ENCODE results near the gene SPATA46.
A peak's percentile ranks its signal among the peaks of the same experiment; 100 is the strongest.
"Not testable (repeated sequence)": the region's sequence is repeated elsewhere in the genome, so short reads cannot be mapped to it uniquely, and the experiment has no call there.

Gene SPATA46, protein sequence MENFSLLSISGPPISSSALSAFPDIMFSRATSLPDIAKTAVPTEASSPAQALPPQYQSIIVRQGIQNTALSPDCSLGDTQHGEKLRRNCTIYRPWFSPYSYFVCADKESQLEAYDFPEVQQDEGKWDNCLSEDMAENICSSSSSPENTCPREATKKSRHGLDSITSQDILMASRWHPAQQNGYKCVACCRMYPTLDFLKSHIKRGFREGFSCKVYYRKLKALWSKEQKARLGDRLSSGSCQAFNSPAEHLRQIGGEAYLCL

DNA sequence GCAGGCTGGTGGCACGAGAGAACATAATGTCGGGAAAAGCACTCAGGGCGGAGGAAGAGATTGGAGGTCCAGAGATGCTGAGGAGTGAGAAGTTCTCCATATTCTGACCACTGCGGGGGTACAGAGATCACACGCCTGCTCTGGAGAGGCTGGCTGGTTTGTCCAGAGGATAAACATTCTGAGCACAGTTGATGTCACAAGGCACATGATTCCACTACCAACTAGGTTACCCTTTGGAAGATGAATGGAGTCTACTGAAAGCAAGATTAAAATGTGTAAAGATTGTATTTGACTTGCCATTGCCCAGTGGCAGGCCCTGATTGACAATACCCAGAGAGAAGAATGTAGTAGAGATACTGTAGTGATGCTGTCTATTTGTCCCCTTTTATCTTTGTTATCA, at the start of gene SPATA46:
SPATA46 (minus strand) TSS at position 164 of the 400 bp plus-strand sequence; CDS start at position 100, 64 bp downstream.
- no peak for DNase-seq

DNA sequence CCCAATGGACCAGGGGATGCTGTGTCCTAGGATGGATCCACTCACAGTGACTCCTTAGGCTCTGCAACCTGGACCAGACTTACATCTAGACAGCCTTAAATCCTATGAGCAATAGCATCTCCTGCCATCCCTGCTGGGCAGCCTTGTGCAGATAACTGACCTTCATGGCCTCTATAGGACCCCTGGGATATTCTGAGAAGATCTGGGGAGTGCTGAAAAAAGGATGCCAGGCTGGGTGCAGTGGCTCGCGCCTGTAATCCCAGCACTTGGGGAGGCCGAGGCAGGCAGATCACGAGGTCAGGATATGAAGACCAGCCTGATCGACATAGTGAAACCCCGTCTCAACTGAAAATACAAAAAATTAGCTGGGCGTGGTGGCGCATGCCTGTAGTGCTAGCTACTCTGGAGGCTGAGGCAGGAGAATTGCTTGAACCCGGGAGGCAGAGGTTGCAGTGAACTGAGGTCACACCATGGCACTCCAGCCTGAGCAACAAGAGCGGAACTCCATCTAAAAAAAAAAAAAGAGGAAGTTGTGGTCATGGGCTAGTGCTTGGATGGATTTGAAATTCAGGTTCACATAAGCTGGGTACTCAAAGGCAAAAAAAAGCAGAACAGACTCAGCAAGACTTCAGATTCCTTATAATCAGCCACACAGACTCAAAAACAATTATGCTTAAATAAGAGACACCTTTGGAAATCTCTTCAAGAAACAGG, 46.2 kb upstream of the SPATA46 start:
- DNase-seq: no peak

DNA sequence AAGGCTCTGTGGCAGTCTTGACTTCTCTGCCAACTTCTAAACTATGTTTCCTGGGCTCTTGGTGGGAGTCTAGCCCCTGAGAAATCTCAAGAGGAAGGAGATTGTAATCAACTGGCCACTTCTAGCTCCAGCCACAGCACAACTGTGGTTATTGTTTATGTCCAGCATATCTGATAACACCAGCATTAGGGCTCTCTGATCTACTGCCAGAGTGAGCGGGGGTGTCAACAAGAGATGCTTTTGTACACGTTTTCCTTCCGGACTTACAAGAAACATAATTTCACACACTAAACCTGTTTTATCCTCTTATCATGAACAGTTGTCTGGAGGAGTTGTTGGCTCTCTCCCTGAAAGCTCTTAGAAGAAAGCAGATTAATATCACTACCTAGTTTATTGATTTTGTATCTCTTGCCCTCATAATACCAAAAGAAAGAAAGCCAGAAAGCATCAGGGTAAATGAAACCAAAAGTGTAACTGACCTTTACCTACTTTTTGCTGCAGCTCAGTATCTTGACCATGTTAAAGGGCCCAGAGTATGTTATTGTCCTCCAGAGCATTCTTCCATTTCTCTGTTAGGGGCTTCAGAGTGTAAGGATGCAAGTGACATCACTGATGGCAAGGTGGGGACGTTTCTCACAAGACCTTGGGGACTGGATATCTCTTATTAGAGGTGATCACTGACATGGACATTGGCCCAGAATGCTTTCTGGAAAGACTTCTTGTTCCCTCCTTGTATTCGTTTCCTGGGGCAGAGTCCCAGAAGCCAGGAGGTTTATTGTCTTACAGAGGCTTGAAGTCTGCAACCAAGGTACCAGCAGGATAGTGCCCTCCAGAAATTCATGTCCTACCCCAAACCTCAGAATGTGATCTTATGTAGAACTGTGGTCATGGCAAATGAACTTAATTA, 44.9 kb upstream of the SPATA46 start:
- DNase-seq: no peak

DNA sequence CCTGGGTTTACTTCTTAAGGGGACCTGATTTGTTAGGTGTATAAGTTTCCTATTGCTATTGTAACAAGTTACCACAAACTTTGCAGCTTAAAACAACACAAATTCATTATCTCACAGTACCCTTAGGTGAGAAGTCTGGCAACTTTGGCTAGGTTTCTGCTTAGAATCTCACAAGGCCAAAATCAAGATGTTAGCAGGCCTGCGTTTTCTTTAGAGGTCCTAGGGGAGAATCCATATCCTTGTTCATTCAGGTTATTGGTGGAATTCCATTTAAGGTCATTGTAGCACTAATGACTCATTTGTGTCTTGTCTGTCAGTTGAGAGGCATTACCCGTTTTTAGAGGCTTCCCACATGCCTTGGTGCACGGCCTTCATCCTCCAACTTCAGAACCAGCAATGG, 43.5 kb upstream of the SPATA46 start:
- DNase-seq: no peak

DNA sequence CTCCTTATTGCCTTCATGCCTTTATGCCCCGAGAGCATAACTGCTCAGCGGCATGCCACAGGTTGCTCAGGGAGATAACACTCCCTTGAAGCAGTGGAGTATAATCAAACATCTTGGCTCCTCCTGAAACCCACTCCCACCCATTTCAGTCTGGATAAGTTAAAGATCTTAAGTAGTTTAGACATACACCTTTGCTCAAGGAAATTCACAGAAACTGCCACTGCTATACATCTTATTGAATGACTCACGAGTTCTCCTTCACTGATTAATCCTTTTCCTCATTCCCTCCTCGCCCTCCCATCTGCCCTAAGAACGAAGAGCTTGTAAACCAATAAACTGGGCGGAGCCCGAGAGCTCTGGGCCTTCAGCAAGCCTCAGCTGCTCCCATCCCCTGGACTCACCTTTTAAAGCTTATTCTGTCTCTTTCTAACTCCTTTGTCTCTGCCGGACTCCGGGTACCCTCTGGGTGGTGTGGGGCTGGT, 42.8 kb upstream of the SPATA46 start:
- not testable (repeated sequence) for DNase-seq

DNA sequence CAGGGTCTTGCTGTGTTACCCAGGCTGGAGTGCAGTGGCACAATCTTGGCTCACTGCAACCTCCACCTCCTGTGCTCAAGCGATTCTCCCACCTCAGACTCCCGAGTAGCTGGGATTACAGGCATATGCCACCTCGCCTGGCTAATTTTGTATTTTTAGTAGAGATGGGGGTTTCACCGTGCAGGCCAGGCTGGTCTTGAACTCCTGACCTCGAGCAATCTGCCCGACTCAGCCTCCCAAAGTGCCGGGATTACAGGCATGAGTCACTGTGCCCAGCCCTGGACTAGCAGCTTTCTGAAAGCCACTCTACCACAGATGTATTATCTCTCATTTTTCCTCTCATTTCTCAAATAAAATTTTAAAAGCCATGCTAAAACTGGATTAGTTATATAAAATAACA, 41.9 kb upstream of the SPATA46 start:
- not testable (repeated sequence) for DNase-seq

DNA sequence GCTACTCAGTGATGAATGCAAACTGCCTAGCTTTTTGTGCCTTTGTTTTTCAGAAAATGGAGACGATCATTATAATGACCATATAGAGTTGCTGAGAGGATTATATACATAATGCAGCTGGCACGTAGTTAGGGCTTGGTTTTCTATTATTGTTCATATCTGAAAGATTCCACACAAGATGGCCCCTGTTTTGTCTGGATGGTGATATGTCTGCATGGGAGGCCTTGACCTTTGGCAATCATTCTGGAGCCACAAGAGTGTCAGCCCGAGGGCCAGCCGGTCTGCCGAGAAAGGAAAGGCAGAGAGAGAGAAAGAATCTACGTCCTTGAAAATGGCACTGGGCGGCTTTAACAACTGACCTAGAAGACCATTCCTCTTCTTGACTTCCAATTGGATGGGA, 41.0 kb upstream of the SPATA46 start:
- no peak for DNase-seq

DNA sequence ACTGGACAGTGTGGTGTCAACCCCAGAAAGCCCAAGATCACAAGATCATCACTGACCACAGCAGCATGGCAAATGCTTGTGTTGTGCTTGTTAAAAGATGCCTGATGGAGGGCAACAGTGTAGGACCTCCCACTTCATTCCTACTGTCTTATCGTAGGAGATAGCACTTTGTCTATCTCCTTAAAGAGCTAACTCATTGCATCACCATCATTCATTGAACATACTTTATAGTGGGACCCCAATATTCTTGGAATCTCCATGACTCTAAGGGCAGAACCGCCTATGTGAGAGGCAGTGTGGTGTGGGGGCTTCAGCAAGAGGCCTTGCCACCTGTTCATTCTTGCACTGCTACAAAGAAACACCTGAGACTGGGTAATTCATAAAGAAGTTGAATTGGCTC, 40.3 kb upstream of the SPATA46 start:
- DNase-seq: no peak

DNA sequence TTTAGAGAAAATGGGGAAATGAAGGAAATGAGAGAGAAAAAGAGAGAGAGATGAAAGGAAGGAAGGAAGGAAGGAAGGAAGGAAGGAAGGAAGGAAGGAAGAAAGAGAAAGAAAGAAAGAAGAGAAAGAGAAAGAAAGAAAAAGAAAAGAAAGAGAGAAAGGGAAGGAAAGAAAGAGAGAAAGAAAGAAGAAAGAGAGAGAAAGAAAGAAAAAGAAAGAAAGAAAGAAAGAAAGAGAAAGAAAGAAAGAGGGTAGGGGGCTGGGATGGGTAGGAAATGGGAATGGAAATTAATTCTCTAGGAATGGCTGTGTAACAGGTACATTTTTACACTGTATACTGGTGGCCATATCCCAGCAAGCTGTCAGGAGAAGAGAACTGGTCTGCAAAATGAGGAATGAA, 39.6 kb upstream of the SPATA46 start:
- no peak for DNase-seq

DNA sequence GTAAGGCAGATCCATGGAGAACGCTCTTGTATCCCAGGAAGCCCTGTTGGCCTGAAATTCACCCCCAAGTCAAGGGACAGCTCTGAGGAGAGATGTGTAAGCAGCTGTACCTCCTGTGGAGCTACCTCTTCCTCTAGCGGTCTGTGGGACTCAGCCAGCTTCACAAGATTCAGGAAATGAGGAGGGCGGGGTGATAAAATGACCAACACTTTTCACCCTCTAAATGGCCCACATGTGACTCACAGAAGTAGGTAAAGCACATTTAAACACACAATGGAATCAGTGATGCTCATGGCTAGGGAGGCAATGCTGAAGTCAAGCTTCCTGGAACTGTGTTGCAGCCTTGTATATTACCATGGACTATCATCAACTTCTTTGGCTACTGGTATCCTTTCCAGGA, 35.3 kb upstream of the SPATA46 start, which contains the start of gene SH2D1B:
SH2D1B (minus strand) TSS at position 135 of the 400 bp plus-strand sequence; CDS start at position 15, 120 bp downstream.
- DNase-seq: no peak

DNA sequence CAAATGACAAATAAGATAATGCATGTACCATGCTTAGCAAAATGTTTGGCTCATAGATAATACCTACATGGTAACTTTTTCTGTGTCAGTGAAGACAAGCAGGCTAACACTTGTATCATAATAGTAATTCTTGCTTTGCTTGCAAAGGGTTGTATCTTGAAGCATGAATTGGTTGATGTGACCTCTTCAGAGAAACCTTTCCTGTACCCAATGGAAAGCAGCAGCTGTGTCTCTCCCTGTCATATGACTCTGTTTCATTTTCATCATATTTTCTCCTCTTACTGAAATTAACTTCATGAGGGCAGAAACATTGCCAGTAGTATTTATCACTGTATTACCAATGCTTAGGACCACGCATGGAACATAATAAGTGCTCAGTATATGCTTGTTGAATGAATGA, 30.9 kb upstream of the SPATA46 start:
- no peak for DNase-seq

DNA sequence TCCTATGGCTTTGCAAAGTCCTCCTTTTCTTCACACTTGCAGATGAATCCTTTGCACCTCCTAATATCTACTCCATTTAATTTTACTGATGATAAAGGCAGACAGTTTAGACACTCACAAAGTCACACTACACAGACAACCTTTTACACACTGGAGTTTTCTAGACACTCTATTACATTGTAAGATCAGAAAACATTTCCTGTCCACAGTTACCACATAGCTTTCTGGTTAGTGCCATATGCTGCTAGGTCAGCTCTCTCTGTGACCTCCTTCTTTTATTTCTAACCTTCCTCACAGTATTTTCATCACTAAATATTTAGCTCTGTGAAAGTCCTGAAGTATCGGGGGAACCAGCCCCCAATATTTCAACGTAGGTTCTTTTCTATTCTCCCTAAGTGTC, 30.2 kb upstream of the SPATA46 start:
- DNase-seq: no peak

DNA sequence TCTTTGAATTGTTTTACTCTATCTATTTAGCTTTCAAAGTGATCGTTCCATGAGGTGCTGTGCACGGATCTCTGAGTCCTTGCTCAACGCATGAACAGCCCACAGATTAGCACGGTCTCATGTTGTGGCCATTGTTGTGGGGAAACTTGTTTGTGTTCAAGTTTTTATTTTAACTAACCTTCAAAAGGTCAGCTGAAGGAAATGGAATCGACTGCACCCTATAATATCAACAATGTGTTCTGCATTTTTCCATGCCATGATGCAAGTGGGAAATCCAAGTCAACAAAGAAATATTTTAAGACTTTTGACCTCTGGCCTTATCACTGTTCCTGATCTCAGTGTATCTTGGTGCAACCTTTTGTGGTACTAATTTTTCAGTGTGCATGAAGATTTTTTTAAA, 29.1 kb upstream of the SPATA46 start:
- no peak for DNase-seq

DNA sequence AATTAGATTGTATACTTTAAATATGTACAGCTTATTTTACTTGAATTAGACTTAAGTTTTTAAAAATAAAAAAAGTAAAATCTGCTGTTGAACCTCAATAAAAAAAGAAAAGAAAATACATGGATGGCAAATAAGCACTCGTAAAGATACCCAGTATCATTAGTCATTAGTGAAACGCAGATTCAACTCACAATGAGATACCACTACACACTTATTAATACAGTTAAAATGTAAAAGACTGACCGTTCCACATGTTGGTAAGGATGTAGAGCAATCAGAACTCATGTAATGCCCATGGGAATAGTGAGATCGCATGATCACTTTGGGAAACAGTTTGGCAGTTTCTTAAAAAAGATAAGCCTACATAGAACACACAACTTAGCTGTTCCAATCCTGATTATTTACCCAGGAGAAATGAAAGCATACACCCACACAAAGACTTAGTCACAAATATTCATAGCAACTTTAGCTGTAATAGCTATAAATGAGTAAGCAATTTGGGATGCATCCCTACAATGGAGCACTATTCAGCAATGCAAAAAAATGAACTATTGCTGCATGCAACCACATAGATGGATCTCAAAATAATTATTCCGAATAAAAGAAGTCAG, 28.0 kb upstream of the SPATA46 start:
- no peak for DNase-seq

DNA sequence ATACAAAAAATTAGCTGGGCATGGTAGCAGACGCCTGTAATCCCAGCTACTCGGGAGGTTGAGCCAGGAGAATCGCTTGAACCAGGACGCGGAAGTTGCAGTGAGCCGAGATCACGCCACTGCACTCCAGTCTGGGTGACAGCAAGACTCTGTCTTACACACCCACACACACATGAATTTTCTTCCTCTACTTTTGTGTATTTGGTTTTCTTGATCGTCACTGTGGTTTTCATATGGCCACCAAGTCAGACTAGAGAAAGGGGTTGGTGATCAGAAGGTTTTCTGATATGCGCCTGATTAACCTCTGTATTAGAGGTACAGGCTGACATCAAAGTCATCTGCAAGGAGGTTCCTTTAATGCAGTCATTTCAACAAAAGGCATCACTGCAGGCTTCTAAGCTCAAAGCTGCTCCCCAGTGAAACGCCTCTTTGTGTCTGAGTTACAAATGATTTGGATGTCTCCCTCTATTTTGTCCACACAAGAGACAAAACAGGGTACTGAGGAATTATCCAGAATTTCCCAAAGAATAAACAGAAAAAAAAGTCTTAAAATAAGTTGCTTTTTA, 24.2 kb upstream of the SPATA46 start:
- no peak for DNase-seq

DNA sequence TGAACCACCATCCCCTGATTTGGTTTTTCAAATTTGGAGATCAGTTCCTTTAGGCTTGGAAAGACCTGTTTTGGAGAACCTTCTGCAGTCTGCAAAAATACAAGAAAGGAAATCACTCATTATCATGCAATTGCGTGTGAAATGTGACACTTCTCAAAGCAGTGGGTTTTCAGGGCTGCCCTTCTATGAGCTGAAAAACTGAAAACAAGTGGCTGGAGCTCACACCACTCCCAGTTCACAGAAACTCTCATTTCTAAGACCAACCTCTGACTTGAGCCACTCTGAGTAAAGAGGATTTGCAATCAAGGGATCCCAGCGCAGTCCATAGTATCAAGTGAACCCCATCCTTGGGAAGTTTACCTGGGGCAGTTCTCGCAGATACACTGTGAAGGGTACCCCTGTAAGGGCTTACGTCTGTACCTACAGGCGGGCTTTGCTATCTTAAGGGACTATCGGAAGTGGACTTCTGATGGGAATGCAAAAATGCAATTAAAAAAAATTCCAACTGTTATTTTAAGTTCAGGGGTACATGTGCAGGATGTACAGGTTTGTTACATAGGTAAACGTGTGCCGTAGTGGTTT, 22.4 kb upstream of the SPATA46 start:
- no peak for DNase-seq

DNA sequence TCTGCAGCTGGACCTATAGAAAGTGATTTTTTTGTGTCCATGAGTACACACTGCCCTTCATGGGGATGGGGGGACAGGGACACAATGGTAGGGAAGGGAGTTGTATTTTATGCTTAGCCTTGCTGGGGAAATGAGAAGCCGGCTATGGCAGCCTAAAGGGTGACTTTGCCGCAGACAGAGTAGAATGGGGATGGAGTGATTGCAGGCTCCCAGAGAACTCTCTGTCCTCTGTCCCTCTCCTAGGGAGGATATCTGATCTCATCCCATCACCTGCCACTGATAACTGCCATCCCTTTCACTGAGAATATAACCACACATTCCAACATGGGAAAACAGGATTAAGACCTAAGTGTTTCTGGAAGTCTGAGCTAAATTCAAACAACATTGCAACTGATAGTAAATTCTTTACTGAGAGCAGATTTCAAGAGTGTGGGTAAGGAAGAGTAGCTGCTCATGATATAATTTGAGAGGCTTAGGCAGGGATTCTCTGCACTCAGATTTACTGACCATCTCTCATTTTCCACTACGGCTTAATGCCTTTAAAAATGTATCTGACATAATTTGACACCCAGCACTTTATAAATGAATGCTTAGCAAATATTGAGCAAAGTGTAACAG, 21.4 kb upstream of the SPATA46 start:
- DNase-seq: no peak

DNA sequence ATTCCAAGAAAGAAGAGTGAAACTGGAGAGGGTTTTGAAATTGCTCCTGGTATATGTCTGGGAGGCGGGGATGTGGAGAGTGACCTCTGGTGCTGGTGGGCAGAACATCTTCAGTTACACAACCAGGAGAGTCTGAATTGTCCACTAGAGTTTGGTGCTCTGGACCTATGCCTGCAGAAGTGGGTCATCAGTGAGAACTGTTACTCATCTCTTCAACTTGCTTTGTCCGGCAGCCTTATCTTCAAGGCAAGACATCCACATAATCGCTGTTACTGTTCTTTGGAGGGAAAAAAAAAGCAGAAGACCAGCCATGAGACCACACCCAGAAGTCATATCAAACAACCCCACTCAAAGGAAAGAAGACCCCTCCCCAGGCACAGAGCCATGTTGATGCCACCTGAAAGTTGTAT, 20.4 kb upstream of the SPATA46 start:
- no peak for DNase-seq

DNA sequence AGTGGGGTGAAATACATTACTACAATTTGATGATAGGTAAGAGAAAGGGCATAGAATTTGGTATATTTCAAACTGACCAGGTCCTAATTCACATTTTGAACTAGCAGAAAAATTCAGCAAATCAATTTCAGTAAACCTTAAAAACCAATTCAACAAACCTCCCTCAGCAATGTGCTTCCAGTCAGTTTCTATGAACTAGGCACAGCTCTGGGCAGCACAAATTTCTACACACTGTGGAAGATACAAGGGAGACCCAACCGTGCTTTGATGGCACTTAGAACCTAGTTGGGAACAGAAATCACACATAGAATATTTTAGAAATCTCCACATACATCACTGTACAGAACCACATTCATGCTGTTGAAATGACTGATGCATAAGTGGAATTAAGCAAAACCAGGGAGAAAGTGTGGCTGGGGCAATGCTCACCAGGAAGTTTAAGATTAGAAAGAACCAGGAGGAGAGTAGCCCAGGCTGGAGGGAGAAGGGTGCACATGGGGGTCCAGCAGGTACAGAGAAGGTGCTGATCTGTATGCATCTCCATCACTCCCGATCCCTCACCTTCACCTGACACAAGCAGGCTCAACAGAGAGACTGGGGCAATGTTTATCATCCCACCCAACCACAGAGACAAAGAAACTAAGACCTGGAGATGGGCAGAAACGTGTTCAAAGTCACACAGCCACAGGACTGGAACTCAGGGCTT, 19.7 kb upstream of the SPATA46 start:
- DNase-seq: no peak

DNA sequence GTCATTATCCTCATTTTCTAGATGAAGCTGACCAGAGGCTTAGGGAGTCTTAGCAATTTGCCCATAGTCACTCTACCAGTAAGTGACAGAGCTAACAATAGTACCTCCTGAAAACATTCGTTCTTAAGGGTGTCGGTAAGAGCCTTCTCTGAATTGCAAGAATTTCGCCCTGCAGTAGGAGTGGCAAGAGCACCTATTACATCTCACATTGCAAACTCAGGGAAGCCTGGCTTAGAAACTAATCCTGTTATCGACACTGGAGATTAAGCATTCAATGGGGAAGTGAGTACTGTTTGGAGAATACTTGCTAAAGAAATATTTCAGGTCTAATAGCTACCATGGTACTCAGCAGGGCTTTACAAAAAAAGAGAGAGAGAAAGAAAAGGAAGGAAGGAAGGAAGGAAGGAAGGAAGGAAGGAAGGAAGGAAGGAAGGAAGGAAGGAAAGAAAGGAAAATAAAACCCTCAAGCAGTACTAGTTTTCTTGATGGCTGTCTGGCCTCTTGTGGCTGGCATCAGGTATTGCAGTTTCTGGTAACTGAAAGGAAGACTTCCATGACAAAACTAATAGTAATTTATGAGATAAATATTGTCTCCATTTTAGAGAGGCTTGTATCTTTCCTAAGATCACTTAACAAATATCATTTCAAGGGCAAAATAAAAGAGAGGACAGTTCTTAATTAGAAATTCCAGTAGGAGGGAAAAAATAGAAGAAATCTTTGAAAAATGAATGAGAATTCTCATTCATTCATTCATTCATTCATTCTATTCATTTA, 15.3 kb upstream of the SPATA46 start:
- peak in 1 of 14 donors; percentile 9 for DNase-seq

Data from C1 segment of cervical spinal cord (tissue), 14 donors.